ENCODE measurements around the gene DNAJC15.
"Not testable (repeated sequence)": the region's sequence is repeated elsewhere in the genome, so short reads cannot be mapped to it uniquely, and the experiment has no call there.

DNAJC15 gene

DNA sequence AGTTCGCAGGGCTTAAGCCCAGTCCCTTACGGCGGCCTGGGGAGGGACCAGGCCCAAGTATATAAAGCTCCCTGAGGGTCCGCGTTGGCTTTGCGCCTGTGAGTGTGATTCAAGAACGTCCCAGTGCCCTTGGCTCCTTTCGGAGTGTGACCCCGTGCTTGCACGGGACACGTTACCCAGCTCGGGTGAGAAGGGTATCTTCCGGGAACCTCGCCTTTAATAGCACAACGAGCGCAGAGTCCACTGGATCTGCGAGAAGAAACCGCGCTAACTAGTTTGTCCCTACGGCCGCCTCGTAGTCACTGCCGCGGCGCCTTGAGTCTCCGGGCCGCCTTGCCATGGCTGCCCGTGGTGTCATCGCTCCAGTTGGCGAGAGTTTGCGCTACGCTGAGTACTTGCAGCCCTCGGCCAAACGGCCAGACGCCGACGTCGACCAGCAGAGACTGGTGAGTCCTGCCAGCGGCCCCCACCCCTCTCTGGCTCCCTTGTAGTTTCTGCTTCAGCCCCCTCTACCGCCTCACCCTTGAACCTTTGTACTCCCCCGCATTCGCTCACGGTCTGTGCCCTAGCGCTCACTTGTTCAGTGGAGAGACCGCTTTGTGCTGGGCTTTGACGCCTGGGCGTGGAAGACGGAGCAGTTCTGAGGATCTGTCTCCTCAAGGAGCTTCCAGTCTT lies at the start of gene DNAJC15:
Gene DNAJC15 (plus strand): TSS at position 298 of the 675 bp plus-strand sequence. CDS start 41 bp downstream, at position 339.
- ATAC-seq, result peak; percentile 90 to 97

DNA sequence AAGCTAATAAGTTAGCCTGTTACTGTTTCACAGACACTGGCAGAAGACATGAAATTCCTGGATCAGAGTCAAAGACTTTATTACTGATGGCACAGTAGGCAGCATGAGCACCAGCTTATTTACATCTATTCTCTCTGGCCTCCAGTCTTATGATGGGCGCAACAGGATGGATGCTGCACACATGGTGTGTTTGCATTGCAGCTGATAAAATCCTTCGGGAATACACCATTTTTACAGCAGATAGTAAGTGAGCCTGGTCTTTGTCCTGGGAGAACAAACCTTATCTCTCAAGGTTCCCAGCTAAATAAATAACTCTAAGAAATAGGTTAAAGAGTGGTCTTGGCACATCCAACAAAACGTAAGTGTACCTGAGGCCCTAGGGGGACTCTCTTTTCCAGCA lies 47.3 kb upstream of the DNAJC15 start:
- no peak for ATAC-seq

DNA sequence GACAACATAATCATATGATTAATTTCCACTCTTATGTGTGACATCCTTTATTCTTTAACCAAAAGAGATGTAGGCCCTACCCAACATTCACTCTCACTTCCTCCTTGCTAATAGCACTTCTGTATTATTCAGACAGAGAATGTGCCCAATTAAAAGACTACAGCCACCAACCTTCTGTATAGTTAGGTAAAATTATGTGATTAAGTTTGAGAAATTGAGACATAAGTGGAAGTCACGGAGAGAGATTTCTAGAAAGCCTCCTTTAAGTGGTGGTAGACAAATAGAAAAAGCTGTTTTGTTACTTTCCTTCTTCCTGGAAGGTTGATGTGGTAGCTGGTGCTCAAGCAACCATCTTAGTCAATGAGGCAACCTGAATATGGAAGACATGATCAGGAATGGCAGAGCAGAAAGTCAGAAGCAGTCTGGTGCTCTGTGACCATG lies 46.1 kb upstream of the DNAJC15 start:
- ATAC-seq, result no peak

DNA sequence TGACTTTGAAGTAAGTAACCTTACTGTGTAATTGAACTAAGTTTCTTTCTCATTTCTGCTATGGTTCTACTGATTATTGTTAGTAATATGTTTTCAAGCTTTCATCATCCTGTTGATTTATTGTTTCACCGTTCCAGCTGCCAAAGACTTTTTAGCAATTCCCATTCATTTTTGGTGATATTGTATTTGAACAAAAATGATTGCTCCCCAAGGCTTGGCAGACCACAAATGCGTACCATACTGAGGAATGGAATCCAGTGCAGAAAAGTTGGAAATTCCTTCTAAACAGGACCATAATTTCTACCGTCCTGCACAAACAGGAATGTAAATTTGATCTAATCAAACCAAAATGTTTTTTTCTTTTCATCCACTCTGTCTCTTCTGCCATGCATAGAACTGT lies 42.1 kb upstream of the DNAJC15 start:
- no peak for ATAC-seq

DNA sequence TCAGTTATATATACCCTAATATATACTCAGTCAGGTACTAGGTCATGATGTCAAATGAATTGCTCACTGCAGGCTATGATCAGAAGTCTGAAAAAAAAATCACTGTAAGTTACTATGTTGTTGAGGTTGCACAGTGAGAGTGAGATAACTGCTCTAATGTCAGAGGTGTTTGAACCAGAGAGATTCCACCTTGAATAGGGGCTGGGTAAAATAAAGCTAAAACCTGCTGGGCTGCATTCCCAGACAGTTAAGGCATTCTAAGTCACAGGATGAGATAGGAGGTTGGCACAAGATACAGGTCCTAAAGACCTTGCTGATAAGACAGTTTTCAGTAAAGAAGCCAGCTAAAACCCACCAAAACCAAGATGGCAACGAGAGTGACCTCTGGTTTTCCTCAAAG lies 41.5 kb upstream of the DNAJC15 start:
- no peak for ATAC-seq

DNA sequence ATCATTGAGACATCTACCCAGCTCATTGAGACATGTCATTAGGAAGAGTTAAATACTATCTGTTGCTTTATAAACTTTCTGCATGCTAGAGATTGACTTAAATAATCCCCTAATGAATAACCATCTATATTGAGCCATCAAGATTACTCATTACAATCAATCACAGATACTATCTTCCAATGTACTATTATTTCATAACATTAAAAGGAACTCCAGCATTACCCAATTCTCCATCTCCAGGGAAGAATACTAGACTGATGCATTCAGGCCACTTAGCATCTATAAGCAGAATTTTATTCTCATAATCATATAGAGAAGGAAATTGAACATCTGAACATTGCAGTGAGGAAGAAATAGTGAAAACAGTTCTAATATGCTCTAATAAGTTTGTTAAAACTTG lies 39.4 kb upstream of the DNAJC15 start:
- peak in 1 of 2 donors; percentile 17 for ATAC-seq

DNA sequence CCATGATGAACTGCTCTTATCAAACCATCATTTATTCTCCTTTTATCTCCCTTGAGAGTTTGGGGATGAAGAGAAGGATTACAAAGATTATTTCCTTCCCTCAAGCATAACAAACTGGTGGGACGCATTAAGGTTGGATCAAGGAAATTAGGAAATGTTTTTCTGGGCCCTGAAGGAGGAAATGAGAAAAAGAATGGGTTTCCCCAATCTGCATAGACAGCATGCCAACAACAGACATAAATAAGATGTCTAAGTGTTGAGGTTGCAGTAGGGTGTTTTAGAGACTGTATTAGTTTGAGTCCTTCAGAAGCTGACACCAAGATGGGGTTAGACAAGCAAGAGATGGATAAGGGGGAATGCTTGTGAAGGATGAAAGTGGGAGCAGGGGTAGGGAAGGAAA lies 38.7 kb upstream of the DNAJC15 start:
- no peak for ATAC-seq

DNA sequence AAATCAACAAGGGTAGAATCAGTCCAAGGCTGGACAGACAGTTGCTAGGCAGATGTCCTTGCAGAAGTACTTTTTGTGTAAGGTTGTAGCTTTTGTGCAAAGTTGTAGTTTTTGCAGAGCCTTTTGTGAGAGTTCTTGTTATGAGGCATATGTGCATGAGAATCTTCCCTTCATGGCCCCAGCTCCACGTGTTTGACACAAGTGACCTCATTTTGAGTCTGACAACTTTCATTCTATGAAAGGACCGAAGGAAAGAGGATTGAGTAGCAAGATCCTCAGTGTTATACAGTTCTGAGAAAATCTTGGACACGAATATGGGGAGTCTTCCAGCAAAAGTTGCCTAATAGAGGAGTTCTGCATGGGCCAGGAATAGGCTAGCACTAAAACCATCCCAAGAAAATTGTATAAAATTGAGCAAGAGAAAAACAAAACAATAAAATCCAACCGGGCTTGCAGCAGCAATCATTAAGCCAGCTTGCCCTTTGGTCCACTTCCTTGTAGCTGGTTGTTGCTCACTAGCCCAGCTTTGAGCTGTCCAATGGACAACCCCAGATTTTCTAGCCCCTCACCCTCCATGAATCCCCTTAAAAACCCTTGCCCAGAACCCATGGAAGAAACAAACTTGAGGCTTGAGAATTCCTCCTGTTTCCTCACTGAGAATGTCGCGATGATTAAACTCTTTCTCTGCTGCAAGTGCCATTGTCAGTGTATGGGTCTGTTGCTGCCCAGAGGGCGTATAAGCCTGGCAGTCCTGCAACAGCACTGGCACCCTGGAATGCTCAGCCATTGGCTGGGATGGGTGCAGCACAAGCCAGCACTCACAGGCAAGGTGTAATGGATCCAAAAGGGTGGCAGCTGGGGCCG lies 37.8 kb upstream of the DNAJC15 start:
- no peak for ATAC-seq

DNA sequence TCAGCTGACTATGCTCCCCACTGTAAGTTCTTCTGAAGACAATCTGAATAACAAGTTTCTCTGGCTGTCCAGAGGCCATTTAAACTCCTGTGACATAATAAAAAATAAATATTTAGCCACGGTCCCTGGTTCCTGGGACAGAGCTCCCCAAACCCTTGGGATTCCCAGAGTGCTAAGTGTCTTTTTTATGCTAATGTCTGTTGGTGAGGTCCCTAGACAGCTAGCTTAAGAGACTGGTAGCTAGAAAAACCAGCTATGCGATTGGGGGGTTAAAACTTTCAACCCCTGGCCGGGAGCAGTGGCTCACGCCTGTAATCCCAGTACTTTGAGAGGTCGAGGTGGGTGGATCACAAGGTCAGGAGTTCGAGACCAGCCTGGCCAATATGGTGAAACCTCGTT lies 37.2 kb upstream of the DNAJC15 start:
- ATAC-seq, result no peak

DNA sequence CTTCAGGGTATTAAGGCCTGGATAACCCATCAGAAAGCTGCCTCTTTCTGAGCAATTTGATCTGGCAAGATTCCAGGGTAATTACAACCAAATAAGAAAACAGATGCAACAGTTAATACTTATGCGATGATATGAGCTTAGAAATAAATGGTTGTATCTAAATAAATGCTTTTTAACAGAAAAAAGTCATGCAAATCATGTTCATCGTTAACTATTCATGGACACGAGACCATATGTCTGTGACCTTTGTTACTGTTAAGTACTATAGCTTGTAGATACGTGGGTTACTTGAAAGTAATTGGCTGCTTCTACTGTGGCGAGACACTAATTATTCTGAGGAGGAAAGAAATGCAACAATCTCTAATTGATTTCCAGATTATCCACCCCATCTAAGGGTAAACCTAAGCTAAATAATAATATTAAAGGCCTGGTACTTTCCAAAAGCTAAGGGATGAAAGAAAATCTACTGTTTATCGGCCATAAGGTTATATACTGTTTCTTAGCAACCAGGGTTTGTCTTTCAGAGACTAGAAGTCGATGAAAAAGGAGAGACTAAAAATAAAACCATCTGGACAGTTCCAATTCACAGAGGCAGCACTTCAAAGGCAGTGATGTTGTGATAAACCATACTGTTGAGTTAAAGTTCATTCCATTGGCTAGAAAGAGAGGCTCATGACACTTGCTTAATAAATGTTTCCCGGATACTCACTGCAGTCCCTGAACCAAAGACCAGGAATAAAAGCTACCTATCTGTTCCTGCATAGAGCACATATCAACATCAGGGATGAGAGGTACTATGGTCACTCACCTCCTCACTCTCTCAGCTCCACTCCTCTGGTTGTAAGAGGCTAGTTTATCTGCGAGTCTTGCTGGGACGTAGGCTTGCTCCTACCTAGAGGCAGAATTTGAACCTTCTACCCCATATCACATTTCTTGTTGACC lies 32.8 kb upstream of the DNAJC15 start:
- ATAC-seq, result no peak

DNA sequence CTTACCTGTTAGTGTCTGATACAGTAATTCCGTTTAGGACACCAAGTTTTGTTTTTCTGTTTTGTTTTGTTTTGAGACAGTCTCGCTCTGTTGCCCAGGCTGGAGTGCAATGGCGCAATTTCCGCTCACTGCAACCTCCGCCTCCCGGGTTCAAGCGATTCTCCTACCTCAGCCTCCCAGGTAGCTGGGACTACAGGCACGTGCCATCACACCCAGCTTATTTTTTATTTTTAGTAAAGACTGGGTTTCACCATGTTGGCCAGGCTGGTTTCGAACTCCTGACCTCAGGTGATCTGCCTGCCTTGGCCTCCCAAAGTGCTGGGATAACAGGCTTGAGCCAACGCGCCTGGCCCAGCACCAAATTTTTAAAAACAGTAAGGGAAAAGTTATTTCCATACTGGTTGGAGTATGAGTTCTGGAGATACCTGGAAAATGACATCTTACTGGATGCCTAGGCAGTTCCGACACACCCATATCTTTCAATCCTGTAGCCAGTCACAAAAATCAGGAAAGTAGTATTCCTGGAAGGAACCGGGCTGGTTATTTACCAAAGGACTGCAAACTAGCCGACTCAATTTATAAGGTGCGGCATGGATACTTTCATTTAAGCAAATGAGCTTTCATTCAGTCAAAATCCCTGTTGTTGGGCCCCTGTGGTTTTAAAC lies 32.0 kb upstream of the DNAJC15 start:
- not testable (repeated sequence) for ATAC-seq

DNA sequence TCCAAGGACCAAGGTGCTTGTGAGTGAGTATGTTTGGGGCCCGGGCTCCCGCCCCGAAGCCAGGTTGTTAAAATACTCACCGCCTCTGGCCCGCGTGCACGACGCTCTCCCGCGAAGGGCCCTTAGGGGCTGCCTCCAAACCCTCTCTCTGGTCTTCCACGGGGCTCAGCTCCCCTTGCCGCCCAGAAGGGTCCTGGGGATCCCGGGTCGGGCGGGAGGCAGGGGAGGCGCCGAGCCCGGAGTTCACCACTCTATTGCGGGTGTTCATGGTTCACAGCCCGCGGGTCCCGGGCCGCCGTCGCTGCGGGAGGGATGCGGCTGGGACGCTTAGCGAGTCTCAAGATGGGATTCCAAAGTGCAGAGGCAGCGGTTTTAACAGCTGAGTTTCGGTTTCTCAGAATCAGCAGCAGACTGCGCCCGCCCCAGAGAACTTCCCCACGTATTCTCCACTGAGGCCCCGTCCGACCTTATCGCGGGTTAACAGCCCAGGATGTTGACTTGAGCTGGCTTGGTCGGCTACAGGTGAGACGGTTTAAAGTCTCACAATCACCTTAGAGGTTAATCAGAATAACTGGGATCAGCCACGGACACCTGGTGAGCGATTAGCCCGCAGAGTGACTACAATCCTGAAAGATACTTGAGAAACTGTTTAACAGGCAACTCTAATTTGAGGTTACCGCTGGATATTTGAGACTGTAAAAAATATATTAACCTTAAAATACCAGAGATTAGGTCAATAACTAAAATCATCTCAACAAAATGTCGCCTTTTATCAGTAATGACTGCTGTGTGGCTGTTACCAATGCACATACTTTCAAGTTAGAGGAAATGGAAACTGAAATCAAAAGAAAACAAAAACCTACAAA lies 31.3 kb upstream of the DNAJC15 start, which contains the start of gene EPSTI1:
Gene EPSTI1 (minus strand): TSS at position 344 of the 866 bp plus-strand sequence. CDS start 76 bp downstream, at position 268.
- peak; percentile 77 to 82 for ATAC-seq

DNA sequence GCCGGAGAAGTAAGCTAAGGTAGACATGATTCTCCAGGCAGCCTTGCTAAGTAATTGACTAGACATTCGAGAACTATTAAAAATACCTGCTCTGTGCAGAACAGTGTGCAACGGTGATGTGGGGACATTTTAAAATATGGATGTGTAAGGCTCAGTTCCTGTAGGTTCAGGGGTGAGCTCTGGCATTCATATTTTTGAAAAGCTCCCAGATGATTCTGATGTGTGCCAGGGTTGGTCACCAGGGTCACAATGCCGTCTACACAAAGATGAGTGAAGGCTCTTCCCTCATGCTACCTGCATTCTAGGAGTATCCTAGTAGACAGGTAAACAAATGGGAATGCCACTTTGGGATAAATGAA lies 30.6 kb upstream of the DNAJC15 start:
- ATAC-seq, result no peak

DNA sequence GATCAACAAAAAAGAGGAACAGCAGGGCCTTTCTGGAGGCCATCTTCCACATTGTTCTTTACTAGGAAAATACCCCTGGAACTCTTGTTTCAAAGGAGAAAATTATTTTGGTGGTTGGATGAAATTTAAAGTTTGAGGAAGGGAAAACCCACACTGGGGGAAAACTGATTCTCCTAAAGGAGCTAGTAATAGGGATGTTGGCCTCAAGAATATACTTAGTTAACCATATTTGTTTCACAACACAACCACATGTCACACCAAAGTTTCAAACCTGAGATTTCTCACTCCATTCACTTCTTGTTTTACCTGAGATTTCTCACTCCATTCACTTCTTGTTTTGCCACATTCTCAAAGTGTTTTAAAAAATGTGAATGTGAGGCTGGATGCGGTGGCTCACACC lies 28.5 kb upstream of the DNAJC15 start:
- no peak for ATAC-seq

DNA sequence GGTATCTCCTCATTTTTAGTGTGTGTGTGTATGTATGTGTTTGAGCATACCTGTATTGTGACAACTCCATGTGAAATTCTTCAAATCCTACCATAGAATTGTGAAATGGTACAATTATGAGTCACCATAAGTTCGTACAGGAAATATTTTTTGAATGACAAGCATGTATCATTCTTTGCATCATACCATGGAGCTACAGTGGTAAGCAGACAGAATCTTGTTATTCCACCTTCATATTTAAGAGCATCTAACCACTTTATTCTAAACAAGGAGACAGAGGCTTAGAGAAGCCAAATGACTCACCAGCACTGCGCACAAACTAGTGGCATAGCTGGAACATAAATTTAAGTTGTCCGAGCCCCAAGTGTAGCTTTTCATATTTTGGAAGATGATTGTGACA lies 26.8 kb upstream of the DNAJC15 start:
- ATAC-seq, result peak; percentile 11 to 22

DNA sequence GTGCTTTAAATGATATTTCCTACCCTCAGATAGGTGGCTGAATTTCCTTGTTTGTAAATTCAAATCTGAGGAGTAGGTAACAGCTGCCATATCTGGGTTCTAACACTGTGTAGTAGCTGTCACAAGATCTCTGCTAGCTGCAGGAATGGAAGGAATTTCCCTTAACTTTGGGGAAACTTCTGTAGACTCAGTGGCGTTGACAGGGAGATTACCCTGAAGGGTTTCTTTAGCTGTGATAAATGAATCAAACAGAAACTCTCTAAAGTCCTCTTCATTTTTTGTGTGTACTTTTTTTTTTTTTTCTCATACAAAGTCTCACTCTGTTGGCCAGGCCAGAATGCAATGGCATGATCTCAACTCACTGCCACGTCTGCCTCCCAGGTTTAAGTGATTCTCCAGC lies 26.0 kb upstream of the DNAJC15 start:
- ATAC-seq, result peak; percentile 27 to 34

DNA sequence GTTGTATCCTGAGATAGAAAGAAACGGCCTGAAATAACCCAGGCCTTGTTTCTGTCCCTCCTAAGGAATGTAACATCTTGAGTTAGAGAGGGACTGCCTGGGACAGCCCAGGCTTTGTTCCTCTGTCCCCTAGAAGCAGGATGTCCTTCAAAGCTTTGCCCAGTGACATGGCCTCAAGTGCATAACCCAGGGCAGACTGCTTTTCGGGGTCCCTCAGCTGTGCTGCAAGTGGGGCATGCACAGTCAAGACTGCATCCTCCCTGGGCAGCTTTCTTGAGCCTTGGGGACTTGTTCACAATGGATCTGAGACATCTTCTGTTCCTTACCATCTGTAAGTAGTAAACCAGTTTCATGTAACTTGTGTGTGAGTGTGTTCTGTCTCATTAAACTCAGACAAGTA lies 23.9 kb upstream of the DNAJC15 start:
- no peak for ATAC-seq

DNA sequence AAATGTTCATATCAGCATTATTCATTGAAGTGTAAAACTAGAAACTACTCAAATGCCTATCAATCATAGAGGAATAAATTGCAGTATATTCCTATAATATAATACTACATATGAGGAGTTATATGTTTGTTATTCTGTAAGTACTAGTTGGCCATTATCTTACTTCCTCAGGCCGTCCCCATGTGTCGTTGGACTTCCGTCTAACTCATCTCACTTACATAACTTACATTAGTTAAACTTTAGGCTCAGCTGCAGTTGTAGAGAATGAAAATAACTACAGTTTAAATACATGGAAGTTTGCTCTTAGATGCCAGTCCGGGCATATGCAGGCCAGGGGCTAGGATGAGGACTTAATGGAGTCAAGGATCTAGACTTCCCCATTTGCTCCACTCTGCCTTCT lies 22.7 kb upstream of the DNAJC15 start:
- ATAC-seq, result no peak

DNA sequence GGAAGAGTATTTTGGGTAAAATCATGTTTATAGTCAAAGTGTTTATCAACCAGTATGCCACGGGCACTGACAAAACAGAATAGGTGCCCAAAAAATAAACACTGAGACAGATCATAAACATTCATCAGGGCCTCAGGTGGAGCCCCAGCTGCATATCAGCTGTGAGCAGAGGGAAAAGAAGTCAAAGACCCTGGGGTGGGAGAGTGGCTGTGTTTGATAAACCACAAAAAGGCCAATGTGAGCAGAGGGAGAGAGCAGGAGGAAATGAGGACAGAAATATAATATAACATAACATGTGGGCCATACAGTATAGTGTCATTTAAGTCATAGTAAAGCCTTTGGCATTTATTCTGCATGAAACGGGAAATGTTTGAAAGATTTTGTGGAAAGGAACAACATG lies 21.4 kb upstream of the DNAJC15 start:
- no peak for ATAC-seq

DNA sequence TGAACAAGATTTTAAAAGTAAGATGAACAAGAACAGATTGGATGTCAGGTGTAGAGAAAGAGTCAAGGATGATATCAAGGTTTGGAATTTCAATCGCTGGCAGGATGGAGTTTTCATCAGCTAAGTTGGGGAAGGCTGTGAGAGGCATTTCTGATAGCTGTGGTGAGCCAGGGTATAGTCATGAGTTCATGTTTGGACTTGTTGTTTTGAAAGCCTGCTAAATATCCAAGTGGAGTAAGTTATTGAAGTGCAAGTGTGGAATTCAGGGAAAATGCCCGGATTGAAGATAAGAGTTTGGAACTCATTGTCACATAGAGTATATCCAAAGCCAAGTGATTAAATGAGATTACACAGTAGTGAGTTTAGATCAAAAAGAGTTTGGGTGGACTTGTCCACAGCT lies 20.4 kb upstream of the DNAJC15 start:
- ATAC-seq, result no peak

DNA sequence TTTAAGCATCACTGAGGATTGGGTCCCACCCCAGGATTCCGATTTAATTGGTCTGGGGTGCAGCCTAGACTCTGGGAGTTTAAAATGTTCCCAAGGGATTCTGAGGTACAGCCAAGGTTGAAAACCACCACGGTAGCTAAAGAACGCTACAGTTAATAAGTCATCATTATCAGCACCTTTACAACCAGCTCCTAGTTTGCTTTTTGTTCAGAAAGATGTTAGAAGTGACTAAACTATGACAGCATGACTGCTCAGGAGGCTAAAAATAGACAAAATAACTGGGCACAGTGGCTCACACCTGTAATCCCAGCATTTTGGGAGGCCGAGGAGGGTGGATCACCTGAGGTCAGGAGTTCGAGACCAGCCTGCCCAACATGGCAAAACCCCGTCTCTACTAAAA lies 19.7 kb upstream of the DNAJC15 start:
- no peak for ATAC-seq
